ENCODE data around the gene ALDH1A1.

The ALDH1A1 gene

DNA sequence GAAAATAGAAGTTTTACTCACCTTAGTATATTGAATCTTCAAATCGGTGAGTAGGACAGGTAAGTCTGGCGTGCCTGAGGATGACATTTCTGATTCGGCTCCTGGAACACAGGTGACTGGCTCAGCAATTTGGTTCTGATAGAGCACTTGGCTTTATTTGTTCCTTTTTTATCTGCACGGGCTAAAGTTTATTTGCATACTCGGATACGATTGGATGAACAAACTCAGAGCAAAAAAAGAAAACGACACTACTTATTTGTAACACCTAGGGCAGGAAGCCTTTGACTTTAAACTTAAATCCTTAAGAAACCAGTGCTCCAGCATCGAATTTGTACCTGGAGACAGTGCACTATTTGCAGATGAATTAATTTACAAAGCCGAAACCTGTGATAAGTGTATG lies at the start of gene ALDH1A1:
ALDH1A1 (minus strand) TSS at position 140 of the 400 bp plus-strand sequence; CDS start at position 87, 53 bp downstream.
- no peak for DNase-seq

GRCh38 chr9:73001860-73002259 lies 49.0 kb upstream of the ALDH1A1 start:
- DNase-seq = no peak

DNA sequence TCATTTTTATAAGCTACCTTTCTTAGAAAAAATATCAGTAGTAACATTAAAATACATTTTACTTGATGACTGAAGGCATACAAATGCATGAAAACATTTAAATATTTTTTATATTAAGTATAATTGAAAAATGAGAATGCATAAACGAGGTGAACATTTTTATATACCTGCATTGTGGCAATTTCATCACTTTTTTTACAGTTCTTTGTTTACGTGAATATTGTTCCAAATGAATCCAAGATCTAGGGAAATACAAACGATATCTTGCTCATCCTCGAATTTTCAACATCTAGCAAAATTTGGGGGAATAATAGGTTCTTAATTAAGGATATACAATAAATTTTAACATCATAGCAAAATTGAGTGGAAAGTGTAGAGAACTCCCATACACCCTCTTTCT lies 45.5 kb upstream of the ALDH1A1 start:
- no peak for DNase-seq

- DNase-seq = no peak
Observed at GRCh38 chr9:72997387-72997995, 44.6 kb upstream of the ALDH1A1 start.

- DNase-seq = no peak
Observed at GRCh38 chr9:72996684-72997314, 43.9 kb upstream of the ALDH1A1 start.

- no peak for DNase-seq
Observed at GRCh38 chr9:72996114-72996513, 43.3 kb upstream of the ALDH1A1 start.

DNA sequence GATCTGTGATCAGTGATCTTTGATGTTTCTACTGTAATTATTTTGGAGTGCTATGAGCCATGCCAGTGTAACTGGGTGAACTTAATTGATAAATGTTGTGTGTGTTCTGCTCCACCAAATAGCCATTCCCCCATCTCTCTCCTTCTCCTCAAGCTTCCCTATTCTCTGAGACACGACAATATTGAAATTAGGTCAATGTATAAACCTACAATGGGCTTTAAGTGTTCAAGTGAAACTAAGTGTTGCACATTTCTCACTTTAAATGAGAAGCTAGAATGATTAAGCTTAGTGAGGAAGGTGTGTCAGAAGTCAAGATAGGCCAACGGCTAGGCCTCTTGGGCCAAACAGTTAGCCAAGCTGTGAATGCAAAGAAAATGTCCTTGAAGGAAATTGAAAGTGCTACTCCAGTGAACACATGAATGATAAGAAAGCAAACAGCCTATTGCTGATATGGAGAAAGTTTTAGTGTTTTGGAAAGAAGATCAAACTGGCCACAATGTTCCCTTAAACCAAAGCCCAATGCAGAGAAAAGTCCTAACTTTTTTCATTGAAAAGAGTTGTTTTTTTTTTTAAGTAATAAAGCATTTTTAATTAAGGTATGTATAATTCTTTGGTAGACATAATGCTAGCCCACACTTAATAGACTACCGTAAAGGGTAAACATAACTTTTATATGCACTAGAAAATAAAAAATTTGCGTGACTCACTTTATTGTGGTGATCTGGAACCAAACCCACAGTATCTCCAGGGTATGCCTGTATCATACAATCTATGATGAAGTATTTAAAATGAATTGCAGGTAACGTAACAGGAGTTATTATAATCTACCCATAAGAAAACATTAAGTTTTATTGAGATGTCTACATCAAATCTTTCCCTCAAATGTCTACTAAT lies 42.5 kb upstream of the ALDH1A1 start:
- no peak for DNase-seq

DNA sequence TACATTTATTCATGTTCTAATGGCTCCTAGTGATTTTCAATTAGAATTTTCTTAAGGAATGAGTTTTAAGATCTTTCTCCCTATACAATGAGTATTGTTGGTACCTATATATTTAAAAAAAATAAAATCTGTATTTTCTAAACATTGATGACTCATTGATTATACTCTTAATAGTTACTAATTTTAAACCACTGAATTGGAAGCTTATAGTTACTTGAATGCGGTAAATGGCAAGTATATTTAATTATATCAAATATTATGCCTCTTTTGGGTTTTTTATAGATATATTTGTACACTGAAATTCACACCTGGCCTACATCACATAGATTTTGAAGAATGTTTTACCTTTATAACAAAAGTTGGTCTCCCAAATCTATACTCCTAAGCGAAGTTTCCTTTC lies 38.9 kb upstream of the ALDH1A1 start:
- no peak for DNase-seq

DNA sequence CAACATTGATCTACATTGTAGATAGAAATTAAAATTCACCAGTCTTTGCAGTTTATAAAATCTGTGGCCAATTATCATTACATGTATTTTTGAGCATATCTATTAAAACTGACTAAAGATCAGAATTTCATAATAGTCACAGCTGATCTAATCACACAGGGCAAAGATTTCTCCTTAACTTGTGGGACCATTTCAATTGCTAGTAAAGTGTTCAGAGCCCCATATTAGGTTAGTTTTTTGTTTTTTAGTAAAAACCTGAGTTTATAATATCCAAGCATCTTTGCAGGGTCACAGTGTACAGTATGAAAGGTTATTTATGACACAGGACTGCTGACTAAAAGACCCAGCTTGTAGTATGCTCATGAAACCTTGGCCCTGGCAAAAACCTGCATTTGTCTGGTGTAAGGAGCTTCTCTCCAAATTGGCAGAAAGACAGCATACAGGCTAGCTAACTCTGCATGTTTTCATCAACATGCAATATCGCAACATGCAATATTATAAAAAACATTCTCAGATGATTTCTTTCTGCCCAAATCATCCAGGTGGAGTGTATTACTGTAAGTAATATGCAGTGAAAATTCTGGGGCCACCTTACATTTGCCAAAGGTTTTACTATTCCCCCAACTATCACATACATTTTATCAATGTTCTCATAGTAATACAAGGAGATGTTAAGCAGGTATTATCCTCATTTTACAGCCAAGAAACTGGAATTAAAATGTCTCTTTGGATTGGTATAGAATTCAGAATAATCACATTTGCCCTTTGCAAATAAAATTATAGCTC lies 37.7 kb upstream of the ALDH1A1 start:
- no peak for DNase-seq

GRCh38 chr9:72986522-72987116 lies 33.8 kb upstream of the ALDH1A1 start:
- DNase-seq = no peak

- no peak for DNase-seq
Observed at GRCh38 chr9:72985746-72986145, 32.9 kb upstream of the ALDH1A1 start.

DNA sequence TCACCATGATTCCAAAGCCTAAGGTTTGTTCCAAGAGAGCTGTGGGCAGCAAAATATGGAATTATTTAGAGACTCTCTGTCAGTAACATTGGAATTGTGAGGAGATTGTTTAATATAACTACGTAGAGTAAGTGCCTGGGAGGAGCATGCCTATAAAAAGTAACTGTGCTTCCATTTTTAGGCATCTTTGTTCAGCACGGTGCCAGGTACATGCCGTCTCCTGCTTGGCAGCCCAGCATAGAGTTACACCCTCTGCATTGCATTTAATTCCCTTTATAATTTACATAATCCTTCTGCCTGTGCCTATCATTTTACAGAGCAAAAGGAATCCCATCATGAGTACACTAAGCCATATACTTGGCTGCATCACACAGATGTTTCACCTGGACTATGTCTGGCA lies 32.1 kb upstream of the ALDH1A1 start:
- no peak for DNase-seq

GRCh38 chr9:72984226-72984947 lies 31.5 kb upstream of the ALDH1A1 start:
- DNase-seq = no peak

DNA sequence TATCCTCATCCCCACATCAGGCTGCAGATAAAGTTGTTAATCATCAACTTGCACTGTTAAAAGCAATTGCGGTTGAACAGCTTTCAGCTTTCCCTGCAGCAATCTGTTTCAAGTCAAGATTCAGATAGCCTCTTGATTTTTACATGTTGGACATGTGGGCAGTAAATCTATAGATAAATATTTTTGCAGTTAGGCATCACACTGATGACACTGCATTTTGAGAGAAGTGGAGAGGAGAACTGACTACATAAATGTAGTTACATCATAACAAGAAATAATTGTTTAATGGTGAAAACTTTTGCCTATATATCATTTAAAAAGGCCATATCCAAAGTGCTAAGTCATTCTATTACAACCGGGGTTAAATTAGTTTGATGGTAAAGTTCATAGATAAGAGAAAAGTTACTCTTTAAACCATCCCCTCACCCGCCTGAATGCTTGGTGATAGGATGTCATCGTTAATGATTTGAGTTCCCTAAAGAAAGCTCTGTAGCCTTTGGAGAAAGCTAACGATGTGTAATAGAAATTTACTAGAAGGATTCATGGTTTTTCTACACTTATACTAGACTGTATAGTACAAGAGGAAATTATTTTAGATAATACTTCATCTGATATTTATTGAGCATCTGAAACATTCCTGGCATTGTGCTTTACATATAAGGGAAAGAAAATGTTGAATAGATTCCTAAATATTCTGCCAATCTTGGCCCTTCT lies 30.8 kb upstream of the ALDH1A1 start:
- DNase-seq = no peak

GRCh38 chr9:72983056-72983455 lies 30.2 kb upstream of the ALDH1A1 start:
- no peak for DNase-seq

DNA sequence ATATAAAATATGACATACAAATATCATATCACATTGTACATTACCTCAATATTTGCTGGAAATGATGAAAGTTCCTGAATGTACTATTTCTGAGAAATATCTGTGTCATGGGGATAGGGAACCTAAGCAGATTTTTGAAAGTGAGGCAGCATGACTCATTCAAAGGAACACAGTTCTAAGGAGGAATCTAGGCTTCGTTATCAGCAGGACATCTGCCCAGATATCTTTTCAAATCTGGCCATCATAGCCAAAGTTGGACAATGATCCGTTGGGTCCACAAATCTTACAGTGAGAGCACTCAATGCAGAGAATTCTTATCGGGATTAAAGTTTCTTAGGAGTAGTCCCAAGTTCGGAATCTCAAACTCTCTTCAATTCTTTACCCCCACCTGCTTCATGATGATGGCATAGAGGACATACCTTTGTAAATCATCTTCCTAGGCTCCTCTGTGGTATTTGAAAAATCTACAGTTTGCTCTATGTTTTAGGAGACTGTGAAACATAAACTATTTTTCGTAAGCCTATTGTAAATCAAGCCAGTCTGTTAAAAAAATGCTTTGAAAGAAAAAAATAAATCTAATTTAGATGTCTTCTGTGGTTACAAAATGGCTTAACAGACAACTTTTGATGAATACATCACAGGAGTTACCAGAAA lies 29.4 kb upstream of the ALDH1A1 start:
- DNase-seq = no peak

DNA sequence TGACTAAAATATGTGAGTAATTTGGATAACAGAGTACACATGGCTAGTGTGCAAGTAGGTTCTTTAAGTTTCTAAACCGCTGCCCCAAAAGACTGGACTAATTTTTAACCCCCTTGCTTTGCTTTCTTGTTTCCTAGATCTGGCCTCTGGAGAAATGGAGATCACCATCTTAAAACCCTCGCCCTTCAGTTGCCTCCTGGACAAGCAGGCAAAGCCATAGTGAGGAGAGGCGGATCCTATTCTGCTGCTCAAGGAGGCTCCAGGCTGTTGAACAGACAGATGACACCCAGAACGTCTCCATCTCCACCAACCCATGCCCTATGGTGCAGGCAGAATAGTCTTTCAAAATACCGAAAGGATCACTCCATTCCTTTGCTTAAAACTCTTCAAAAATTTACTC lies 28.6 kb upstream of the ALDH1A1 start:
- DNase-seq = no peak

- DNase-seq = no peak
Observed at GRCh38 chr9:72980600-72981265, 27.9 kb upstream of the ALDH1A1 start.

DNA sequence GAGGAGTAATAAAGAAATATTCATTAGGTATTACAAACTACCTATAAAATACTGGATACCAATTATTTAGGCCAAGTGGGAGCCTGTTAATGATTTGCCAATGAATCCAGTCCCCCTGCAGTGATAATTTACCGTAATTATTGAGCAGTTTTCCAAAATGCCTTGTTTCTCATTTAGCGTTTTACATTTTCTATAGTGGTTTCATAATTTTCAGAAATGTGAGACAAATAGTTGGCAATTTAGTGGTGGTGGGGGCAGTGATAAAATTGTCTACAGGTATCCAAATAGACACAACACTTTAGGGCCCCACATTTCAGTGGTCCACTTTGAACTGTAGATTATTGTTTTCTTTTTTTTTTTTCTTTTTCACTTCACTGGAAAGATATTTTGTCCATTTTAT lies 27.3 kb upstream of the ALDH1A1 start:
- DNase-seq = no peak

DNA sequence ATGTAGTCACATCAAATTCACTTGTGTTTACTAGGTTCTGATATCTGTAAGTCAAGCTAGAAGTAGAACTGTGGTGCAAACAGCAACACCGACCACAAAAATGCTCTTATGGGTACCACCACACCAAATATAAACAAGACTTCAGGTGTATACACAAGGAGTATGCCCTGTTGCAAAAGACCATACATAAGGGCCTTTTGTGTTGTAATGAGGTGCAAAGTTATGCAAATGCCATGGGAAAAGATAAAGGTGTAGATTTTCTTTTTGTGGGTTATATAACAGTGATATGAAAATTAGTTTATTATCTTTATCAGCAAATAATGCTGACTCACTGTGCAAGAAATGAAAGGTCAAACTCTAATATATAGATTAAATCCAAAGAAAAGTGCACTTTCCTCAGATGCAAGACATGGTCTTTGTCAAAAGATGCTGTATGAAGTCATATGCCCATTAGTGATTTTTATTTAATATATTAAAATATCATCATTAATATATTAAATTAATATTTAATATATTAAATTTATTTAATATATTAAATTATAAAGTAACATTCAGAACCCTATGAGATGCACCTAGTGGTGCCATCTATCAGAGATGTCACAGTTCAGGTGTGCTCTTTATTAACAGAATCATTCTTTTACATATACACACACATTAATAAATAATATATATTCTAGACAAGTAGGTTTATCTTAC lies 26.7 kb upstream of the ALDH1A1 start:
- no peak for DNase-seq

Measured in CD4-positive, alpha-beta T cell treated with Interleukin-15 for 1 hour (primary cell).